H1 (cell line): ENCODE data around the gene INO80C. TPM values are rescaled to one million over a fixed set of nuclear protein-coding genes. Genes with fewer than 3 reads are reported as not detected.

ENCODE experiments used
- ASH2L ChIP-seq: fragments of 200-600, 300-600 bp; sonication (generic); IDR thresholded peaks from one replicate; pipeline ENCODE4 v1.7.1; 2017; ENCODE audit warnings: low read length
- CBX8 ChIP-seq: fragments of 300-800, 300-1000 bp; sonication (generic); IDR thresholded peaks from 2 replicates; pipeline ENCODE4 v1.7.1; 2016; ENCODE audit warnings: low read depth, low read length, borderline replicate concordance
- CHD1 ChIP-seq: IDR thresholded peaks from 2 replicates; pipeline ENCODE4 v1.6.1; 2012; ENCODE audit warnings: low read depth, low read length, improper control_type of control experiment
- CHD2 ChIP-seq: IDR thresholded peaks from 2 replicates; pipeline ENCODE4 v1.6.1; 2012; ENCODE audit warnings: low read length, improper control_type of control experiment
- EGR1 ChIP-seq: IDR thresholded peaks from 2 replicates; pipeline ENCODE4 v1.6.1; 2011; ENCODE audit warnings: low read depth, low read length, borderline replicate concordance
- KDM1A ChIP-seq: fragments of 200-600, 300-600 bp; sonication (generic); IDR thresholded peaks from 2 replicates; pipeline ENCODE4 v1.7.1; 2016; ENCODE audit warnings: mild to moderate bottlenecking, low read length, borderline replicate concordance
- KDM4A ChIP-seq: IDR thresholded peaks from one replicate; pipeline ENCODE4 v1.7.1; 2012; ENCODE audit warnings: low read depth, mild to moderate bottlenecking, moderate library complexity, low read length, inconsistent platforms; ENCODE audit not compliant: severe bottlenecking
- MAX ChIP-seq: IDR thresholded peaks from 2 replicates; pipeline ENCODE4 v1.6.1; 2012; ENCODE audit warnings: inconsistent platforms
- PHF8 ChIP-seq: fragments of 200-600 bp; sonication (generic); conservative IDR thresholded peaks from 2 replicates; pipeline ENCODE4 v1.7.1; 2012; ENCODE audit warnings: low read depth, mild to moderate bottlenecking, inconsistent platforms, low read length, moderate library complexity
- RBBP5 ChIP-seq: IDR thresholded peaks from 2 replicates; pipeline ENCODE4 v1.7.1; 2012; ENCODE audit warnings: low read depth, mild to moderate bottlenecking, inconsistent platforms, low read length, moderate library complexity, borderline replicate concordance
- SIRT6 ChIP-seq: IDR thresholded peaks from one replicate; pipeline ENCODE4 v1.7.1; 2012; ENCODE audit warnings: low read length, inconsistent platforms
- TEAD4 ChIP-seq: IDR thresholded peaks from 2 replicates; pipeline ENCODE4 v1.6.1; 2012; ENCODE audit warnings: low read depth, low read length, inconsistent platforms, mixed read lengths
- polyA plus RNA-seq, 7 experiments: library from polyadenylated mRNA; depleted of rRNA in 3 of 7; stranded (reverse) in 5 of 7; unstranded in 2 of 7; fragments of >200 nt in 5 of 7; fragments of 200-250 nt in 2 of 7; gene quantifications; 1 replicate in 5 of 7; 2 replicates in 1 of 7; 4 replicates in 1 of 7; pipeline versions ENCODE4 v1.2.1 to v1.2.3, GENCODE V29; 2011 to 2013; ENCODE audit warnings: missing spikeins in 2 of 7, mixed read lengths in 2 of 7
- total RNA-seq: library from RNA; stranded (reverse); fragmentation: NEBNext Ultra II Directional; extraction: Animal tissue kit (Norgen Biotek cat#: 25700); gene quantifications from 2 replicates; pipeline ENCODE4 v1.2.1, GENCODE V29; 2021
- TF ChIP-seq, protein P1 (sequence below): fragments of 300-600 bp; sonication (generic); IDR thresholded peaks from 2 replicates; pipeline ENCODE4 v1.7.1; 2012; ENCODE audit warnings: low read length, moderate library complexity, mild to moderate bottlenecking, inconsistent platforms; ENCODE audit not compliant: insufficient replicate concordance

Gene INO80C
- total and polyA plus RNA-seq, 2 of the 8 experiments (the other 6 are each of a cell fraction or from before 2014, with no cell fraction given): 30.1 to 48.9 TPM

DNA sequence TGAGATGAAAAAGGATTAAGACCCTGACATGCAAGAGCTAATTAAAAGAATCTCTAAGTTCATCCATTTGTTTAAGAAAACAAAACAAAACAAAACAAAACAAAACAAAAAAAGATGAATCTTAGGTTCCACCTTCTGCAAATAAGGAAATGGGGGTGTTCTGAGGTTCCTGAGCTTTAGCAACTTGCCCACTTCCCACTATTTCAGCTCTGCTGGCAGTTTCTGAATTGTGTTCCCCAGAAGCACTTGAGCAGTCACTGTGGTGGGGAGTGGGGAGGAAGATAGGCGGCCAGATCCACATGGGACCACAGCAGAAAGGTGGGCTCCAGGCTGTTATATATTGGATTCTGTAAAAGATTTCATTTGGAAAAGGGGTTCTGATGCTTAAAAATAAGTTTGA is 20.3 kb downstream of the INO80C start (continued):
- TF ChIP-seq, protein P1, sequence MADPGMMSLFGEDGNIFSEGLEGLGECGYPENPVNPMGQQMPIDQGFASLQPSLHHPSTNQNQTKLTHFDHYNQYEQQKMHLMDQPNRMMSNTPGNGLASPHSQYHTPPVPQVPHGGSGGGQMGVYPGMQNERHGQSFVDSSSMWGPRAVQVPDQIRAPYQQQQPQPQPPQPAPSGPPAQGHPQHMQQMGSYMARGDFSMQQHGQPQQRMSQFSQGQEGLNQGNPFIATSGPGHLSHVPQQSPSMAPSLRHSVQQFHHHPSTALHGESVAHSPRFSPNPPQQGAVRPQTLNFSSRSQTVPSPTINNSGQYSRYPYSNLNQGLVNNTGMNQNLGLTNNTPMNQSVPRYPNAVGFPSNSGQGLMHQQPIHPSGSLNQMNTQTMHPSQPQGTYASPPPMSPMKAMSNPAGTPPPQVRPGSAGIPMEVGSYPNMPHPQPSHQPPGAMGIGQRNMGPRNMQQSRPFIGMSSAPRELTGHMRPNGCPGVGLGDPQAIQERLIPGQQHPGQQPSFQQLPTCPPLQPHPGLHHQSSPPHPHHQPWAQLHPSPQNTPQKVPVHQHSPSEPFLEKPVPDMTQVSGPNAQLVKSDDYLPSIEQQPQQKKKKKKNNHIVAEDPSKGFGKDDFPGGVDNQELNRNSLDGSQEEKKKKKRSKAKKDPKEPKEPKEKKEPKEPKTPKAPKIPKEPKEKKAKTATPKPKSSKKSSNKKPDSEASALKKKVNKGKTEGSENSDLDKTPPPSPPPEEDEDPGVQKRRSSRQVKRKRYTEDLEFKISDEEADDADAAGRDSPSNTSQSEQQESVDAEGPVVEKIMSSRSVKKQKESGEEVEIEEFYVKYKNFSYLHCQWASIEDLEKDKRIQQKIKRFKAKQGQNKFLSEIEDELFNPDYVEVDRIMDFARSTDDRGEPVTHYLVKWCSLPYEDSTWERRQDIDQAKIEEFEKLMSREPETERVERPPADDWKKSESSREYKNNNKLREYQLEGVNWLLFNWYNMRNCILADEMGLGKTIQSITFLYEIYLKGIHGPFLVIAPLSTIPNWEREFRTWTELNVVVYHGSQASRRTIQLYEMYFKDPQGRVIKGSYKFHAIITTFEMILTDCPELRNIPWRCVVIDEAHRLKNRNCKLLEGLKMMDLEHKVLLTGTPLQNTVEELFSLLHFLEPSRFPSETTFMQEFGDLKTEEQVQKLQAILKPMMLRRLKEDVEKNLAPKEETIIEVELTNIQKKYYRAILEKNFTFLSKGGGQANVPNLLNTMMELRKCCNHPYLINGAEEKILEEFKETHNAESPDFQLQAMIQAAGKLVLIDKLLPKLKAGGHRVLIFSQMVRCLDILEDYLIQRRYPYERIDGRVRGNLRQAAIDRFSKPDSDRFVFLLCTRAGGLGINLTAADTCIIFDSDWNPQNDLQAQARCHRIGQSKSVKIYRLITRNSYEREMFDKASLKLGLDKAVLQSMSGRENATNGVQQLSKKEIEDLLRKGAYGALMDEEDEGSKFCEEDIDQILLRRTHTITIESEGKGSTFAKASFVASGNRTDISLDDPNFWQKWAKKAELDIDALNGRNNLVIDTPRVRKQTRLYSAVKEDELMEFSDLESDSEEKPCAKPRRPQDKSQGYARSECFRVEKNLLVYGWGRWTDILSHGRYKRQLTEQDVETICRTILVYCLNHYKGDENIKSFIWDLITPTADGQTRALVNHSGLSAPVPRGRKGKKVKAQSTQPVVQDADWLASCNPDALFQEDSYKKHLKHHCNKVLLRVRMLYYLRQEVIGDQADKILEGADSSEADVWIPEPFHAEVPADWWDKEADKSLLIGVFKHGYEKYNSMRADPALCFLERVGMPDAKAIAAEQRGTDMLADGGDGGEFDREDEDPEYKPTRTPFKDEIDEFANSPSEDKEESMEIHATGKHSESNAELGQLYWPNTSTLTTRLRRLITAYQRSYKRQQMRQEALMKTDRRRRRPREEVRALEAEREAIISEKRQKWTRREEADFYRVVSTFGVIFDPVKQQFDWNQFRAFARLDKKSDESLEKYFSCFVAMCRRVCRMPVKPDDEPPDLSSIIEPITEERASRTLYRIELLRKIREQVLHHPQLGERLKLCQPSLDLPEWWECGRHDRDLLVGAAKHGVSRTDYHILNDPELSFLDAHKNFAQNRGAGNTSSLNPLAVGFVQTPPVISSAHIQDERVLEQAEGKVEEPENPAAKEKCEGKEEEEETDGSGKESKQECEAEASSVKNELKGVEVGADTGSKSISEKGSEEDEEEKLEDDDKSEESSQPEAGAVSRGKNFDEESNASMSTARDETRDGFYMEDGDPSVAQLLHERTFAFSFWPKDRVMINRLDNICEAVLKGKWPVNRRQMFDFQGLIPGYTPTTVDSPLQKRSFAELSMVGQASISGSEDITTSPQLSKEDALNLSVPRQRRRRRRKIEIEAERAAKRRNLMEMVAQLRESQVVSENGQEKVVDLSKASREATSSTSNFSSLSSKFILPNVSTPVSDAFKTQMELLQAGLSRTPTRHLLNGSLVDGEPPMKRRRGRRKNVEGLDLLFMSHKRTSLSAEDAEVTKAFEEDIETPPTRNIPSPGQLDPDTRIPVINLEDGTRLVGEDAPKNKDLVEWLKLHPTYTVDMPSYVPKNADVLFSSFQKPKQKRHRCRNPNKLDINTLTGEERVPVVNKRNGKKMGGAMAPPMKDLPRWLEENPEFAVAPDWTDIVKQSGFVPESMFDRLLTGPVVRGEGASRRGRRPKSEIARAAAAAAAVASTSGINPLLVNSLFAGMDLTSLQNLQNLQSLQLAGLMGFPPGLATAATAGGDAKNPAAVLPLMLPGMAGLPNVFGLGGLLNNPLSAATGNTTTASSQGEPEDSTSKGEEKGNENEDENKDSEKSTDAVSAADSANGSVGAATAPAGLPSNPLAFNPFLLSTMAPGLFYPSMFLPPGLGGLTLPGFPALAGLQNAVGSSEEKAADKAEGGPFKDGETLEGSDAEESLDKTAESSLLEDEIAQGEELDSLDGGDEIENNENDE: no peak
- no peak for TF ChIP-seq SIRT6
- TF ChIP-seq CHD2: no peak
- no peak for TF ChIP-seq RBBP5
- no peak for TF ChIP-seq CHD1
- TF ChIP-seq ASH2L: no peak
- no peak for TF ChIP-seq KDM1A
- TF ChIP-seq PHF8: no peak
- no peak for TF ChIP-seq KDM4A
- no peak for TF ChIP-seq MAX
- no peak for TF ChIP-seq CBX8
- no peak for TF ChIP-seq EGR1
- TF ChIP-seq TEAD4: no peak
